CD4-positive, CD25-positive, alpha-beta regulatory T cell (primary cell): ENCODE data around the gene POTEB3. TPM values are rescaled to one million over a fixed set of nuclear protein-coding genes. Genes with fewer than 3 reads are reported as not detected.
"Not testable (repeated sequence)": the region's sequence is repeated elsewhere in the genome, so short reads cannot be mapped to it uniquely, and the experiment has no call there.

ENCODE experiments used
- ATAC-seq, 2 donors: fragments of 150-1000 bp; cut with Tn5 transposase; one replicate each; pipeline ENCODE4 v1.10.0; 2021; ENCODE audit warnings: low read depth in 2 of 2, moderate number of reproducible peaks in 2 of 2, moderate library complexity in 1 of 2
- DNase-seq, 3 donors: peaks; one replicate each; pipeline versions ENCODE4 v3.0.0 to v3.0.0-alpha.2; 2012 to 2022; ENCODE audit warnings: mixed read lengths in 1 of 3
- H3K27ac ChIP-seq: one replicate; pipeline ENCODE4 v1.7.0; 2013; ENCODE audit warnings: mild to moderate bottlenecking, low read length; ENCODE audit not compliant: insufficient read depth, poor library complexity, severe bottlenecking
- H3K27me3 ChIP-seq: one replicate; pipeline ENCODE4 v1.7.0; 2013; ENCODE audit warnings: low read length; ENCODE audit not compliant: control insufficient read depth, insufficient read depth
- H3K36me3 ChIP-seq: one replicate; pipeline ENCODE4 v1.7.0; 2013; ENCODE audit warnings: mild to moderate bottlenecking, low read length, moderate library complexity; ENCODE audit not compliant: control insufficient read depth, insufficient read depth
- H3K4me1 ChIP-seq: 2 replicates; pipeline ENCODE4 v1.7.0; 2013; ENCODE audit warnings: mild to moderate bottlenecking, low read length; ENCODE audit not compliant: insufficient read depth, control insufficient read depth, poor library complexity, severe bottlenecking
- H3K4me3 ChIP-seq: one replicate; pipeline ENCODE4 v1.7.0; 2013; ENCODE audit warnings: low read depth, mild to moderate bottlenecking, low read length, moderate library complexity
- H3K9me3 ChIP-seq, 2 experiments: 1 replicate in 1 of 2; 2 replicates in 1 of 2; pipeline ENCODE4 v1.7.0; 2013; ENCODE audit warnings: low read length in 2 of 2, mild to moderate bottlenecking in 1 of 2, moderate library complexity in 1 of 2; ENCODE audit not compliant: control insufficient read depth in 2 of 2
- H3K27ac Mint-ChIP-seq, 3 donors: one replicate each; pipeline ENCODE4 v1.8.0; 2020 to 2022; ENCODE audit warnings: mild to moderate bottlenecking in 3 of 3, mixed read lengths in 3 of 3, moderate library complexity in 2 of 3
- H3K27me3 Mint-ChIP-seq: one replicate; pipeline ENCODE4 v1.8.0; 2022; ENCODE audit warnings: mild to moderate bottlenecking, mixed read lengths
- H3K36me3 Mint-ChIP-seq: one replicate; pipeline ENCODE4 v1.8.0; 2020; ENCODE audit warnings: mixed read lengths
- H3K4me1 Mint-ChIP-seq, 4 donors: one replicate each; pipeline ENCODE4 v1.8.0; 2020 to 2022; ENCODE audit warnings: mixed read lengths in 4 of 4, mild to moderate bottlenecking in 1 of 4
- H3K4me3 Mint-ChIP-seq, 4 donors: one replicate each; pipeline ENCODE4 v1.8.0; 2020 to 2022; ENCODE audit warnings: mild to moderate bottlenecking in 4 of 4, mixed read lengths in 4 of 4, moderate library complexity in 3 of 4
- H3K9me3 Mint-ChIP-seq, 7 donors: one replicate each; pipeline ENCODE4 v1.8.0; 2020 to 2022; ENCODE audit warnings: mixed read lengths in 7 of 7, mild to moderate bottlenecking in 3 of 7, moderate library complexity in 2 of 7
- polyA plus RNA-seq, 4 donors: library from polyadenylated mRNA; unstranded; fragments of 300-500 nt; fragmentation: Illumina TruSeq; gene quantifications; one replicate each; pipeline ENCODE4 v1.2.3, GENCODE V29; 2021
- total RNA-seq: library from RNA; stranded (reverse); gene quantifications from one replicate; pipeline ENCODE4 v1.2.3, GENCODE V29; 2022

POTEB3 gene
- total RNA-seq (not detected), polyA plus RNA-seq (not detected)

DNA sequence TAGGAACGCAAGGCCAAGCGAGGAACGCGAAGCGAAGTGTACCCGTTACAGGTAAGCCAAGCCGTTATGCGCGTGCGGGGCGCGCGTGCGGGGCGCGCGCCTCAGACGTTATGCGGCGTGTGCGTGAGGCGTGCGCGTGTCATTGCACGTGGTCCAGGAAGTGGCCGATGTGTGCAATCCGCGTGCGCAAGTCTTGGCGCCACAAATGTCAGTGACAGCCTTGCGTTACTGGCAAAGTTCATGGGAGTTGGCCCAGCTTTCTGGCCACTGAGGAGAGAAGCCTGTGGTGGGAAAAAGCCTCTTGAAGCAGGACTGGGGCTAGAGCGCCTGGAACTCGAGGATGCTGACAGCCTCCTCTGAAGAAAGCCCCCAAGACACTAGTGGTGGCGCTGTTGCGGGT is at the start of gene POTEB3:
Gene POTEB3 (minus strand): TSS at position 101 of the 400 bp plus-strand sequence. CDS start 488 bp downstream, outside the sequence.
- H3K36me3 ChIP-seq, H3K27me3 Mint-ChIP-seq, H3K4me1 ChIP-seq, DNase-seq, ATAC-seq, H3K4me1 Mint-ChIP-seq, H3K9me3 Mint-ChIP-seq, H3K36me3 Mint-ChIP-seq, H3K4me3 Mint-ChIP-seq, H3K27ac ChIP-seq, H3K4me3 ChIP-seq, H3K27me3 ChIP-seq, H3K9me3 ChIP-seq, H3K27ac Mint-ChIP-seq: not testable (repeated sequence)

DNA sequence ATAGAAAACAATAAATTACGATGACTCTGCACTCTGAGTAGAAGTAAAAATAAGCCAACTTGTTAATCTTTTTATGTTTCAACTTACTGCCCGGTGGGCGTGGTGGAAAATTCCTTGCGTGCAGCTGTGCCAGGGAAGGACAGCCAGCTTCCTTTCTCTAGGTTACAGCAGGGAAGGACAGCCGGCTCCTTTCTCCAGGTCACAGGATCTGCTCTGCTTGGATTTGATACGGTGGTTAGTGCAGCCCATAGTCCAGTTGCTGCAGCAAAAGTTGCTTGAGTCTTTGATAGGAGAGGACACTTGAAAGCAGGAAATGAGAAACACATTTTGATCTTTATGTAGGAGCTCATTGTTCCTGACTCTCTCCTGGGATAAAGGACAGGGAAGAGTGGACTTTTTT is 13.4 kb upstream of the POTEB3 start:
- not testable (repeated sequence) for H3K36me3 ChIP-seq, H3K27ac ChIP-seq, H3K36me3 Mint-ChIP-seq, H3K4me3 ChIP-seq, H3K4me1 Mint-ChIP-seq, H3K27me3 Mint-ChIP-seq, H3K9me3 Mint-ChIP-seq, H3K27me3 ChIP-seq, DNase-seq, H3K4me1 ChIP-seq, ATAC-seq, H3K9me3 ChIP-seq, H3K27ac Mint-ChIP-seq, H3K4me3 Mint-ChIP-seq

DNA sequence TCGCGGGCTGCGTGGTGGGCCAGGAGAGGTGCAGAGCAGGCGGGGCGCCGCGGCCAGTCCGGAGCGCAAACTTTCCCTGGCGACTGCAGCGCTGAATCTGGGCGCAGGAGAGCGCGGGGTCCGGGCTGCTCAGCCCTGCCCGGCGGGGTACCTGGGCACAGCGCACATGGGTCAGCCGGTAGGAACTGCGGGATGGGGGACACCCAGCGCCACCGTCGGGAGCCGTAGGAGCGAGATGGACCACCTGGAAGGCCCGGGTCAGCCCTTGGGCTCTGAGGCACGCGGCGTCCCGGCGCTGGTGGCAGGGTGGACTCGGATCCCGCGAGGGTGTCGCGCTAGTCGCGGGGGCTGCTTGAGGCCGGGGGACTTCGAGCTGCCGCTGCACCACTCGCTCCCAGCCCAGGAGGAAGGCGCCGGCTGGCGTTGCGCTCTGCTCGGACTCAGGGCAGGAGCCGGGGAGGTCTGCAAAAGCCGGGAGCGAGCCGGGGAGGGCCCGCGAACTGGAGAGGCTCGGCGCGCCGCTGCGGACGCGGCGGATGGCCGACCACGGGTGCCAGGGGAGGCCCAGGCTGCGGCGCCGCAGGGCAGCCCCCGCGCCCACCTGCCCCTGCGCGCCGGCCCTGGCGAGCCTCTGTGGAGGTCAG is 11.7 kb upstream of the POTEB3 start:
- H3K4me3 Mint-ChIP-seq, DNase-seq, H3K4me1 Mint-ChIP-seq, H3K27ac ChIP-seq, ATAC-seq, H3K4me1 ChIP-seq, H3K27me3 Mint-ChIP-seq, H3K9me3 ChIP-seq, H3K4me3 ChIP-seq, H3K27me3 ChIP-seq, H3K36me3 Mint-ChIP-seq, H3K36me3 ChIP-seq, H3K27ac Mint-ChIP-seq, H3K9me3 Mint-ChIP-seq: not testable (repeated sequence)

DNA sequence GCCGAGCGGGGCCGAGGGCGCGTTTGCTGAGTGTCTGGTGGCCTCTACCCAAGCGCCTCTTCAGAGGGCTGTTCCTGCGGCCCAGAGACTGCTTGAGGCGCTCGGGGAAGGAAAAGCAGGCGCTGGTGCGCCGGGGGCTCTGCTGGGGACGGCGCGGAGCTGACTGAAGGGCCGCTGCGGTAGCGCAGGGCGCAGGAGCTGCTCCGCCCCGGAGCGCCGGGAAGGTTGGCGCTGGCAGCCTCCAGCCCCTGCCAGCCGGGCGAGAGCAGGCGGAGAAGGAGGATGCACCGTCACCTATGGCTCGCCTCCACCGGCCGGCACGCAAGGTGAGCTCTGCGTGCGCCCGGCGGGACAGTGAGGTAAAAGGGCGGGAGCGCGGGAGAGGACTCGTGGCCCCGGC is 11.2 kb upstream of the POTEB3 start:
- H3K27ac ChIP-seq, H3K9me3 Mint-ChIP-seq, ATAC-seq, H3K4me3 ChIP-seq, H3K9me3 ChIP-seq, H3K27ac Mint-ChIP-seq, H3K36me3 Mint-ChIP-seq, H3K36me3 ChIP-seq, H3K4me3 Mint-ChIP-seq, DNase-seq, H3K4me1 Mint-ChIP-seq, H3K27me3 Mint-ChIP-seq, H3K4me1 ChIP-seq, H3K27me3 ChIP-seq: not testable (repeated sequence)

DNA sequence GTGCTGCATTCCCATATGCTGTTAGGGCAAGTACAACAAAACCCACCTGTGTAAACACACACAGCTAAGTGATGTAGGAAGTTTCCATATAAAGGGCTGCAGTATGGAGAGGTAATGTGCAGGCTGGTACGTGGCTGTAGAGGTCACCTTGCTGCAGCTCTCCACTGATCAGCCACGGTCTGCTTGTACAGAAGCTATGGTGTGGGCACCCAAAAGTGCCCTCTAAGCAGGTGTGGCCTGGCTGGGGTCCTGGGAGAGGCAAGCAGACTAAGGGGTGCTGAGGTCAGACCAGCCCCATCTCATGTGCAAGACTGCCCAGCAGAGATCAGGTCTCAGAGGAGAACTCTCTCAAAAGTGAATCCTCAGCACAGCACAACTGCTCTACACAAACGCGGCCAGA is 32.9 kb downstream of the POTEB3 start:
- not testable (repeated sequence) for H3K36me3 Mint-ChIP-seq, H3K4me1 ChIP-seq, H3K9me3 ChIP-seq, H3K27me3 Mint-ChIP-seq, H3K4me1 Mint-ChIP-seq, DNase-seq, H3K27me3 ChIP-seq, H3K27ac ChIP-seq, H3K4me3 Mint-ChIP-seq, H3K27ac Mint-ChIP-seq, H3K36me3 ChIP-seq, H3K9me3 Mint-ChIP-seq, ATAC-seq, H3K4me3 ChIP-seq

DNA sequence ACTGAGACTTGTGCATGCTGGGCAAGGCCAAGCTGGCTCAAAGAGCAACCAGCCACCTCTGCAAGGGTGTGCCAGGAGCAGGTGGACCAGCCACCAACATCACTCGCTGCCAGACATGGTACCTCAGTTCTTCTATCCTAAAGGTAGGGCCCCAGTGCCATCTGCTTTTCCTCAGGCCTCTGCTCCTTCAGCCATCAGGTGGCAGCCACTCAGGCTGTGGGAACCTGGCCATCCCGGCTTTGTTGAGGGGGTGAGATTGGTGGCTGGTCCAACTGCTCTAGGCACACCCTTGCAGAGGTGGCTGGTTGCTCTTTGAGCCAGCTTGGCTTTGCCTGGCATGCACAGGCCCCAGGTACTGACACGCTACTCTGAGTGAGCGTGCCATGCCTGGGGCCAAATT is 38.8 kb downstream of the POTEB3 start:
- H3K4me1 Mint-ChIP-seq, H3K4me3 ChIP-seq, H3K9me3 Mint-ChIP-seq, H3K36me3 Mint-ChIP-seq, ATAC-seq, H3K27ac ChIP-seq, H3K27me3 ChIP-seq, H3K4me1 ChIP-seq, H3K36me3 ChIP-seq, H3K9me3 ChIP-seq, H3K4me3 Mint-ChIP-seq, H3K27me3 Mint-ChIP-seq, DNase-seq, H3K27ac Mint-ChIP-seq: not testable (repeated sequence)

DNA sequence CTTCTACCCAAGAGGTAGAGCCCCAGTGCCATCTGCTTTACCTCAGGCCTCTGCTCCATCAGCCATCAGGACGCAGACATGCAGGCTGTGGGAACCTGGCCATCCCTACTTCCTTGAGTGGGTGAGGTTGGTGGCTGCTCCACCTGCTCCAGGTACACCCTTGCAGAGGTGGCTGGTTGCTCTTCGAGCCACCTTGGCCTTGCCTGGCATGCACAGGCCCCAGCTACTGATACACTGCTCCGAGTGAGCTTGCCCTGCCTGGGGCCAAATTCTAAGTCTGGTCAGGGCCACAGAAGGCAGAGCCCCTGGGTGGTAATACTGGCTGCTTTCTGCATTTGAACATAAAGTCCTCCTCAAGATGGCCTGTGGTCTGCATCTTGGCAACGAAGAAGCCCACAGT is 41.2 kb downstream of the POTEB3 start:
- not testable (repeated sequence) for H3K27me3 ChIP-seq, H3K27me3 Mint-ChIP-seq, H3K4me1 Mint-ChIP-seq, H3K4me1 ChIP-seq, H3K36me3 ChIP-seq, H3K4me3 ChIP-seq, H3K36me3 Mint-ChIP-seq, H3K9me3 Mint-ChIP-seq, H3K27ac ChIP-seq, DNase-seq, ATAC-seq, H3K9me3 ChIP-seq, H3K27ac Mint-ChIP-seq, H3K4me3 Mint-ChIP-seq

DNA sequence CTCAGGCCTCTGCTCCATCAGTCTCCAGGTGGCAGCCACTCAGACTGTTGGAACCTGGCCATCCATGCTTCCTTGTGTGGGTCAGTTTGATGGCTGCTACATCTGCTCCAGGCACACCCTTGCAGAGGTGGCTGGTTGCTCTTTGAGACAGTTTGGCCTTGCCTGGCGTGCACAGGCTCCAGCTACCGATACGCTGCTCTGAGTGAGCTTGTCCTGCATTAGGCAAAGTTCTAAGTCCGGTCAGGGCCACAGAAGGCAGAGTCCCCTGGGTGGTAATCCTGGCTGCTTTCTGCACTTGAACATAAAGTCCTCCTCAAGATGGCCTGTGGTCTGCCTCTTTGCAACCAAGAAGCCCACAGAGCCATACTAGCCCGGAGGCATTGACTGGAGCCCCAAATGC is 41.8 kb downstream of the POTEB3 start:
- not testable (repeated sequence) for H3K4me3 Mint-ChIP-seq, H3K4me3 ChIP-seq, H3K9me3 Mint-ChIP-seq, H3K4me1 ChIP-seq, H3K4me1 Mint-ChIP-seq, H3K9me3 ChIP-seq, H3K27me3 ChIP-seq, ATAC-seq, H3K27me3 Mint-ChIP-seq, H3K36me3 Mint-ChIP-seq, H3K27ac Mint-ChIP-seq, DNase-seq, H3K36me3 ChIP-seq, H3K27ac ChIP-seq
